ENCODE measurements around the gene SRGAP1. TPM values are rescaled to one million over a fixed set of nuclear protein-coding genes. Genes with fewer than 3 reads are reported as not detected.

Gene SRGAP1
- total RNA-seq, 1 donor: 18.1 TPM

GRCh38 chr12:64085154-64085553, 240.7 kb downstream of the SRGAP1 start:
- TF ChIP-seq CTCF (IDR thresholded peaks at IDR 0.05; ENCODE audit: insufficient read depth, low read depth, low read length): no peak
- H3K4me3 ChIP-seq (ENCODE audit: low read depth, low read length): no peak overlapping the region
- DNase-seq (ENCODE audit: low read depth): no peak

GRCh38 chr12:64085996-64086395, 241.5 kb downstream of the SRGAP1 start:
- no peak for DNase-seq (ENCODE audit: low read depth)
- TF ChIP-seq CTCF (IDR thresholded peaks at IDR 0.05; ENCODE audit: insufficient read depth, low read depth, low read length): no peak
- H3K4me3 ChIP-seq (ENCODE audit: low read depth, low read length): no peak overlapping the region

- no peak overlapping the region for H3K4me3 ChIP-seq (ENCODE audit: low read depth, low read length)
- no peak for DNase-seq (ENCODE audit: low read depth)
- no peak for TF ChIP-seq CTCF (IDR thresholded peaks at IDR 0.05; ENCODE audit: insufficient read depth, low read depth, low read length)
Observed at GRCh38 chr12:64086946-64087345, 242.4 kb downstream of the SRGAP1 start.

- no peak for TF ChIP-seq CTCF (IDR thresholded peaks at IDR 0.05; ENCODE audit: insufficient read depth, low read depth, low read length)
- no peak overlapping the region for H3K4me3 ChIP-seq (ENCODE audit: low read depth, low read length)
- DNase-seq (ENCODE audit: low read depth): no peak
Observed at GRCh38 chr12:64087761-64088160, 243.3 kb downstream of the SRGAP1 start.

GRCh38 chr12:64088431-64089349, 244.2 kb downstream of the SRGAP1 start:
- H3K4me3 ChIP-seq (ENCODE audit: low read depth, low read length): no peak overlapping the region
- TF ChIP-seq CTCF (IDR thresholded peaks at IDR 0.05; ENCODE audit: insufficient read depth, low read depth, low read length): no peak
- peak; percentile 92 for DNase-seq (ENCODE audit: low read depth)

GRCh38 chr12:64090047-64090446, 245.5 kb downstream of the SRGAP1 start:
- no peak for TF ChIP-seq CTCF (IDR thresholded peaks at IDR 0.05; ENCODE audit: insufficient read depth, low read depth, low read length)
- no peak overlapping the region for H3K4me3 ChIP-seq (ENCODE audit: low read depth, low read length)
- DNase-seq (ENCODE audit: low read depth): no peak

All from fibroblast of villous mesenchyme (primary cell).